ENCODE measurements around the gene BGN.
A peak's percentile ranks its signal among the peaks of the same experiment; 100 is the strongest.

Gene BGN

GRCh38 chrX:153502796-153503195, 8.0 kb downstream of the BGN start:
- no peak for DNase-seq (ENCODE audit: low read depth)
- no peak for TF ChIP-seq CTCF (IDR thresholded peaks at IDR 0.05; ENCODE audit: low read depth, low read length, missing control alignments)
- H3K4me3 ChIP-seq (ENCODE audit: low read depth, low read length): no peak overlapping the region

GRCh38 chrX:153504445-153505016, 9.8 kb downstream of the BGN start:
- DNase-seq (ENCODE audit: low read depth): no peak
- no peak for TF ChIP-seq CTCF (IDR thresholded peaks at IDR 0.05; ENCODE audit: low read depth, low read length, missing control alignments)
- H3K4me3 ChIP-seq (ENCODE audit: low read depth, low read length): no peak overlapping the region

- DNase-seq (ENCODE audit: low read depth): no peak
- no peak for TF ChIP-seq CTCF (IDR thresholded peaks at IDR 0.05; ENCODE audit: low read depth, low read length, missing control alignments)
- H3K4me3 ChIP-seq (ENCODE audit: low read depth, low read length): no peak overlapping the region
Measured at GRCh38 chrX:153505361-153505760, 10.6 kb downstream of the BGN start.

- peak; percentile 8 for DNase-seq (ENCODE audit: low read depth)
- H3K4me3 ChIP-seq (ENCODE audit: low read depth, low read length): no peak overlapping the region
- TF ChIP-seq CTCF (IDR thresholded peaks at IDR 0.05; ENCODE audit: low read depth, low read length, missing control alignments): peak; percentile 72
Measured at GRCh38 chrX:153507484-153508178, 12.9 kb downstream of the BGN start.

- no peak overlapping the region for H3K4me3 ChIP-seq (ENCODE audit: low read depth, low read length)
- DNase-seq (ENCODE audit: low read depth): no peak
- TF ChIP-seq CTCF (IDR thresholded peaks at IDR 0.05; ENCODE audit: low read depth, low read length, missing control alignments): no peak
Measured at GRCh38 chrX:153509592-153509991, 14.8 kb downstream of the BGN start.

- no peak for TF ChIP-seq CTCF (IDR thresholded peaks at IDR 0.05; ENCODE audit: low read depth, low read length, missing control alignments)
- DNase-seq (ENCODE audit: low read depth): no peak
- H3K4me3 ChIP-seq (ENCODE audit: low read depth, low read length): no peak overlapping the region
Measured at GRCh38 chrX:153510383-153510782, 15.6 kb downstream of the BGN start.
